ENCODE data around the gene PRICKLE1.

PRICKLE1 gene

GRCh38 chr12:42502682-42503081 lies 86.9 kb downstream of the PRICKLE1 start:
- TF ChIP-seq SIN3A (IDR thresholded peaks at IDR 0.05; ENCODE audit: borderline replicate concordance, insufficient read depth, low read length): no peak
- TF ChIP-seq FOXP2 (optimal IDR thresholded peaks at IDR 0.05; ENCODE audit: borderline replicate concordance, extremely low read depth, extremely low read length, insufficient read depth): no peak
- no peak for TF ChIP-seq REST (IDR thresholded peaks at IDR 0.05; ENCODE audit: insufficient read depth in 1 of 2, low read depth in 2 of 2, low read length in 2 of 2)
- no peak for TF ChIP-seq TAF1 (IDR thresholded peaks at IDR 0.05; ENCODE audit: borderline replicate concordance, insufficient read depth, low read length)
- TF ChIP-seq POLR2AphosphoS5 (IDR thresholded peaks at IDR 0.05; ENCODE audit: low read depth, low read length): no peak

GRCh38 chr12:42498549-42499247 lies 90.8 kb downstream of the PRICKLE1 start:
- no peak for TF ChIP-seq POLR2AphosphoS5 (IDR thresholded peaks at IDR 0.05; ENCODE audit: low read depth, low read length)
- TF ChIP-seq REST (IDR thresholded peaks at IDR 0.05; ENCODE audit: insufficient read depth in 1 of 2, low read depth in 2 of 2, low read length in 2 of 2): no peak
- no peak for TF ChIP-seq SIN3A (IDR thresholded peaks at IDR 0.05; ENCODE audit: borderline replicate concordance, insufficient read depth, low read length)
- TF ChIP-seq TAF1 (IDR thresholded peaks at IDR 0.05; ENCODE audit: borderline replicate concordance, insufficient read depth, low read length): no peak
- TF ChIP-seq FOXP2 (optimal IDR thresholded peaks at IDR 0.05; ENCODE audit: borderline replicate concordance, extremely low read depth, extremely low read length, insufficient read depth): no peak

DNA sequence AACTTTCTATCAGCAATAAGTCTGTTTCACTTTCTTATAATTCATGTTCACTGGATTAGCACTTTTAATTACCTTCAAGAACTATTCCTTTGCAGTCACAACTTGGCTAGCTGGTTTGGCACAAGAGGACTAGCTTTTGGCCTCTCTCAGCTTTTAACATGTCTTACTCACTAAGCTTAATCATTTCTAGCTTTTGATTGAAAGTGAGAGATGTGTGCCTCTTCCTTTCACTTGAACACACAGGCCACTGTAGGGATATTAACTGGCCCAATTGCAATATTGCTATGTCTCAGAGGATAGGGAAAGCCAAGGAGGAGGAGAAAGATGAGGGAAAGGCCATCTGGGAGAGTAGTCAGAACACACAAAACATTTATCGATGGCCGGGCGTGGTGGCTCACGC lies 92.7 kb downstream of the PRICKLE1 start:
- TF ChIP-seq SIN3A (IDR thresholded peaks at IDR 0.05; ENCODE audit: borderline replicate concordance, insufficient read depth, low read length) (no peak), FOXP2 (optimal IDR thresholded peaks at IDR 0.05; ENCODE audit: borderline replicate concordance, extremely low read depth, extremely low read length, insufficient read depth) (no peak), REST (IDR thresholded peaks at IDR 0.05; ENCODE audit: insufficient read depth in 1 of 2, low read depth in 2 of 2, low read length in 2 of 2) (no peak), TAF1 (IDR thresholded peaks at IDR 0.05; ENCODE audit: borderline replicate concordance, insufficient read depth, low read length) (no peak), POLR2AphosphoS5 (IDR thresholded peaks at IDR 0.05; ENCODE audit: low read depth, low read length) (no peak)

GRCh38 chr12:42495244-42495643 lies 94.3 kb downstream of the PRICKLE1 start:
- TF ChIP-seq REST (IDR thresholded peaks at IDR 0.05; ENCODE audit: insufficient read depth in 1 of 2, low read depth in 2 of 2, low read length in 2 of 2) (no peak), FOXP2 (optimal IDR thresholded peaks at IDR 0.05; ENCODE audit: borderline replicate concordance, extremely low read depth, extremely low read length, insufficient read depth) (no peak), POLR2AphosphoS5 (IDR thresholded peaks at IDR 0.05; ENCODE audit: low read depth, low read length) (no peak), TAF1 (IDR thresholded peaks at IDR 0.05; ENCODE audit: borderline replicate concordance, insufficient read depth, low read length) (no peak), SIN3A (IDR thresholded peaks at IDR 0.05; ENCODE audit: borderline replicate concordance, insufficient read depth, low read length) (no peak)
